ENCODE measurements around the gene NAB1.

DNA sequence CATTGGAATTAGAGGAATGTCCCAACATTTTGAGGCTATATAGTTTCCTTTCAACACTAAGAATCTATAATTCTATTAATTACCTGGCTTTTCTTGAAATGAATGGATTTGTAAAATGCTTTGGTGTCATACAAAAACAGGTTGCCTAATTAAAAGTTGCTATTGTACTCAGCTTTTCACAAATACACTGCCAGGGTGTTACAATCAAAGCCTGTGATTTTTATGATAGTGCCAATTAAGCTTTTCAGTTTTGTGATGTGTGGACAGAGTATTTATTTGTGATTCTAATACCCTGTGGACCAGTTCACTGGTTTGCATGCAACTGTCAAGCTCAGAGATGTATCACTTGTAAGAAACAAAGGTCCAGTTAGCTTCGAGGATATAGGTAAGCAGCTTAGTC is 71.8 kb downstream of the NAB1 start:
- no peak for TF ChIP-seq EZH2 (IDR thresholded peaks at IDR 0.05)
- no peak for TF ChIP-seq CTCF (IDR thresholded peaks at IDR 0.05)
- TF ChIP-seq EZH2phosphoT487 (IDR thresholded peaks at IDR 0.05): no peak
